Fibroblast of villous mesenchyme (primary cell): ENCODE measurements around the gene MIPEP. TPM values are rescaled to one million over a fixed set of nuclear protein-coding genes. Genes with fewer than 3 reads are reported as not detected.
"Not testable (repeated sequence)": the region's sequence is repeated elsewhere in the genome, so short reads cannot be mapped to it uniquely, and the experiment has no call there.

ENCODE experiments used
- DNase-seq: peaks from one replicate; pipeline ENCODE4 v3.0.0-alpha.2; 2010; ENCODE audit warnings: low read depth
- H3K4me3 ChIP-seq: 2 replicates; pipeline ENCODE4 v1.5.1; 2011; ENCODE audit warnings: low read depth, mild to moderate bottlenecking, low read length
- total RNA-seq: library from RNA; depleted of rRNA; stranded (reverse); fragments of >200 nt; gene quantifications from 2 replicates; pipeline ENCODE4 v1.2.3, GENCODE V29; 2012
- TF ChIP-seq, protein P1 (sequence below): IDR thresholded peaks from 2 replicates; pipeline ENCODE4 v1.5.1; 2012; ENCODE audit warnings: low read depth, mild to moderate bottlenecking, low read length; ENCODE audit not compliant: insufficient read depth

Gene MIPEP
- total RNA-seq, 1 donor = 38.9 TPM

GRCh38 chr13:23752111-23753001, 136.8 kb downstream of the MIPEP start:
- DNase-seq = no peak
- TF ChIP-seq, protein P1, sequence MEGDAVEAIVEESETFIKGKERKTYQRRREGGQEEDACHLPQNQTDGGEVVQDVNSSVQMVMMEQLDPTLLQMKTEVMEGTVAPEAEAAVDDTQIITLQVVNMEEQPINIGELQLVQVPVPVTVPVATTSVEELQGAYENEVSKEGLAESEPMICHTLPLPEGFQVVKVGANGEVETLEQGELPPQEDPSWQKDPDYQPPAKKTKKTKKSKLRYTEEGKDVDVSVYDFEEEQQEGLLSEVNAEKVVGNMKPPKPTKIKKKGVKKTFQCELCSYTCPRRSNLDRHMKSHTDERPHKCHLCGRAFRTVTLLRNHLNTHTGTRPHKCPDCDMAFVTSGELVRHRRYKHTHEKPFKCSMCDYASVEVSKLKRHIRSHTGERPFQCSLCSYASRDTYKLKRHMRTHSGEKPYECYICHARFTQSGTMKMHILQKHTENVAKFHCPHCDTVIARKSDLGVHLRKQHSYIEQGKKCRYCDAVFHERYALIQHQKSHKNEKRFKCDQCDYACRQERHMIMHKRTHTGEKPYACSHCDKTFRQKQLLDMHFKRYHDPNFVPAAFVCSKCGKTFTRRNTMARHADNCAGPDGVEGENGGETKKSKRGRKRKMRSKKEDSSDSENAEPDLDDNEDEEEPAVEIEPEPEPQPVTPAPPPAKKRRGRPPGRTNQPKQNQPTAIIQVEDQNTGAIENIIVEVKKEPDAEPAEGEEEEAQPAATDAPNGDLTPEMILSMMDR = no peak
- H3K4me3 ChIP-seq = no peak overlapping the region

GRCh38 chr13:23751195-23751594, 138.0 kb downstream of the MIPEP start:
- H3K4me3 ChIP-seq = no peak overlapping the region
- DNase-seq = peak; percentile 36
- TF ChIP-seq, protein P1 = no peak

GRCh38 chr13:23750383-23751121, 138.6 kb downstream of the MIPEP start:
- H3K4me3 ChIP-seq = no peak overlapping the region
- DNase-seq = peak; percentile 72
- TF ChIP-seq, protein P1 = no peak

DNA sequence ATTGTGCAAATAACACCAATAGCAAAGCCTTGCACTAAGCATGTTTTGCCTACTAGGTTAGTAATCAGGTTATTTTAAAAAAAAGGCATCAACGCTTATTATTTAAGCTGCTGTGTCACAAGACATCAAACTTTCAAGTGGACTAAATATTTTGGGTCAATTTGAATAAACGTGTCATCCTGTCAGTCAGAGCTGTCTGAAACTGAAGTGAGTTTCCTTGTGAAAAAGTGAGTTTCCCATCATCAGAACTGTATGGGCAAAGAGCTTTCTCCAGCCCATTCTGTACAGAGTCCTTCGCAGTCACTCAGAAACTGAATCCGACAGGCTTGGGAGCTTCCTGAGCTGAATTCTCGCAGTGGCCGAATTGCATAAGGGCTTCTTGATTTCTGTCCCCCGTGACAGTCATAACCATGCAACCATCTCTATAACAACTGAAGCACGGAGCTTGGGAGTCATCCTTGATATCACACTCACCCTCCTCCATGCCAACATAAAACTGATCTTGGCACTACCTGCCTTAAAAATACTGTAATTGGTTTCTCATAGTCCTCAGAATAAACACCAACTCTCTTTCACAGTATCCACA, 139.8 kb downstream of the MIPEP start:
- no peak for DNase-seq
- no peak overlapping the region for H3K4me3 ChIP-seq
- TF ChIP-seq, protein P1 = no peak

- no peak overlapping the region for H3K4me3 ChIP-seq
- DNase-seq = no peak
- TF ChIP-seq, protein P1 = no peak
Observed at GRCh38 chr13:23748109-23748990, 140.8 kb downstream of the MIPEP start.

DNA sequence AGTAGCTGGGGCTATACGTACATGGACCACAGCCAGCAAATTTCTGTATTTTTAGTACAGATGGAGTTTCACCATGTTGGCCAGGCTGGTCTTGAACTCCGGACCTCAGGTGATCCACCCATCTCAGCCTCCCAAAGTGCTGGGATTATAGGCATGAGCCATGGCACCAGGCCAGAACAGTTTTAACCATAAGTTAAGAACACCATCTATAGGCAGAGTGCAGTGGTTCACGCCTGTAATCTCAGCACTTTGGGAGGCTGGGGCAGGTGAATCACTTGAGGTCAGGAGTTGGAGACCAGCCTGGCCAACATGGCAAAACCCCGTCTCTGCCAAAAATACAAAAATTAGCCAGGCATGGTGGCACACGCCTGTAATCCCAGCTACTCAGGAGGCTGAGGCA, 143.1 kb downstream of the MIPEP start:
- H3K4me3 ChIP-seq, DNase-seq: not testable (repeated sequence)
